Measurements from ENCODE around the gene ANAPC15.
A peak's percentile ranks its signal among the peaks of the same experiment; 100 is the strongest.

Gene ANAPC15

GRCh38 chr11:72112978-72113808, 698 bp upstream of the ANAPC15 start:
- ATAC-seq = no peak
- peaks cover 20% of the 10 kb centered on the region for H3K4me1 Mint-ChIP-seq
- no peaks in the 10 kb centered on the region for H3K27me3 Mint-ChIP-seq
- peak overlapping the region; percentile 95 for H3K4me3 Mint-ChIP-seq
- no peaks in the 10 kb centered on the region for H3K9me3 Mint-ChIP-seq
- DNase-seq = no peak
- H3K27ac Mint-ChIP-seq = peak overlapping the region; percentile 99
- H3K36me3 Mint-ChIP-seq (ENCODE audit: low read depth) = peaks cover 2% of the 10 kb centered on the region

- peaks cover 8% of the 10 kb centered on the region for H3K36me3 Mint-ChIP-seq (ENCODE audit: low read depth)
- peak overlapping the region; percentile 99 for H3K27ac Mint-ChIP-seq
- H3K4me3 Mint-ChIP-seq = peak overlapping the region; percentile 95
- peaks cover 20% of the 10 kb centered on the region for H3K4me1 Mint-ChIP-seq
- ATAC-seq (no peak), DNase-seq (no peak)
- H3K27me3 Mint-ChIP-seq = no peaks in the 10 kb centered on the region
- no peaks in the 10 kb centered on the region for H3K9me3 Mint-ChIP-seq
Observed at GRCh38 chr11:72111300-72112142, 974 bp downstream of the ANAPC15 start.

DNA sequence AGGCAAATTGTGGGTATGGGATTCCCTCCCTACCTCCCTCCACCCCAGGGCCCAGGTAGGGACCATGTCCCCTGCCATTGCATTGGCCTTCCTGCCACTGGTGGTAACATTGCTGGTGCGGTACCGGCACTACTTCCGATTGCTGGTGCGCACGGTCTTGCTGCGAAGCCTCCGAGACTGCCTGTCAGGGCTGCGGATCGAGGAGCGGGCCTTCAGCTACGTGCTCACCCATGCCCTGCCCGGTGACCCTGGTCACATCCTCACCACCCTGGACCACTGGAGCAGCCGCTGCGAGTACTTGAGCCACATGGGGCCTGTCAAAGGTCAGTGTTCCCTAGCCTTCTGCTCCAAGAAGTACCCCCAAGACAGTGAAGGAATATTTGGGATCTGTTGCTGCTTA, 6.6 kb downstream of the ANAPC15 start, which contains the start of gene TOMT:
Gene TOMT, plus strand, starts transcription at position 37 of the 400 bp plus-strand sequence. Its CDS starts 28 bp downstream, at position 65.
- no peak for ATAC-seq
- no peak within 1 kb of the TSS for H3K27ac Mint-ChIP-seq

DNA sequence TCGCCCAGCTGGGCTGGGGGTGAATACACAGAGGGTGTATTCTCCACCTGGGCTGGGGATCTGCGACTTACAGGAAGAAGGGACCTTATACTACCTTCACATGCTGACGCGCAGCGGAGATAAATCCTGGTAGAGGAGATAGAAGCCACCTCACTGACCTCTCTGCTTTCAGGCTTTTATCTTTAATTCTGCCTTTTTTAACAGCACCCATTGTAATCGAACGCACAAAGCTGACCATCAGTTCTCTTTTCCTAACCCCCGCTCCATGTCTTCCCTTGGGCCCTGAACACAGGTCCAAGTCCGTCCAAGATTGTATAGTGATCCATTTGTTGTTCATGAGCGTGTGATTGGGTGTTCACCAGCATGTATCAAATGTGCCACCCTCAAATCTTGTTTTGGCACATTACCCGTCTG, 8.7 kb downstream of the ANAPC15 start:
- Mint-ChIP-seq H3K9me3 (no peaks in the 10 kb centered on the region), H3K27me3 (no peaks in the 10 kb centered on the region), H3K27ac (peak overlapping the region; percentile 95), H3K4me1 (peaks cover 41% of the 10 kb centered on the region), H3K36me3 (ENCODE audit: low read depth) (peaks cover 10% of the 10 kb centered on the region), H3K4me3 (peak overlapping the region; percentile 95)
- DNase-seq (no peak), ATAC-seq (no peak)

More for the DNA sequence above, 6.6 kb downstream of the ANAPC15 start, which contains the start of gene TOMT:
- Mint-ChIP-seq H3K27me3 (no peaks in the 10 kb centered on the region), H3K4me1 (peaks cover 29% of the 10 kb centered on the region), H3K36me3 (ENCODE audit: low read depth) (peaks cover 12% of the 10 kb centered on the region), H3K4me3 (no peak within 1 kb of the TSS), H3K9me3 (no peaks in the 10 kb centered on the region)
- DNase-seq = no peak

DNA sequence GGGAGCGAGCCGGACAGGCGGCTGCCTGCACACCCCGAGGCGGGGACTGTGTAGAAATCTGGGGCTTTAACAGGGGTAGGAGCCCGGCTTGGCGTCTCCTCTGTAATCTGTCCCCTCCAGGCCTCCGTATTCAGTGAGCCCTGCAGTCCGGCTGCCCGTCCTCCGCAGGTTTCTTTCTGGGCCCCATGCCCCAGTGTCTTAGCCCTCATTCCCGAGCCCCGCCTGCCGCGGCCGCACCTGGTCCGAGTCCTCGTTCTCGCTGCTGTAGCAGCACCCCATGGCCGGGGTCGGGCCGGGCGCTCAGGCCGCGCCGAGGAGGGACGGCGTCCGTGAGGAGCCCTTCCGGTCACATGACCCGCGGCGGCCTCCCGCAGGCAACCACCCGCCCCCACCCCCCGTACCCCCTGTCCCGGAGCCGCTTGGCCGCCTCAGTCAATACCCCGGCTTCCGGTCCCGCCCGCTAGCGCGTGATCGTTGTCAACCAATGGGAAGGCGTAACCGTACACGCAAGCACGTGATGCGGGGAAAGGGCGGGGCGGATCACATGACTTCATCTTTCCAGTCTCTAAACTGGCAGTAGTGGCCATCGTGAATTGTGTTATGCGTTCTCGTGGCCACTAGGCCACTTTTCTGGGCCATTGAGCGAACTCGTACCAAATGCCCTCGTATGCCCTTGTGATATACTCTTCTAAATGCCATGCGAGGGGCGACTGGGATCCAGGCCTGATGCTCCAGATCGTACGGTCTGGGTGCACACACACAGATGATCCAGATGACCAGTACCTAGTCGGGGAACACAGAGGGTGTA, 9.3 kb downstream of the ANAPC15 start, which contains the start of gene LAMTOR1:
Gene LAMTOR1, minus strand, starts transcription at position 352 of the 808 bp plus-strand sequence. Its CDS starts 73 bp downstream, at position 279.
- peak; percentile 98 for DNase-seq
- Mint-ChIP-seq H3K4me1 (peaks cover 41% of the 10 kb centered on the region), H3K4me3 (peak within 1 kb of the TSS; percentile 95), H3K36me3 (ENCODE audit: low read depth) (peaks cover 11% of the 10 kb centered on the region), H3K9me3 (no peaks in the 10 kb centered on the region), H3K27me3 (no peaks in the 10 kb centered on the region), H3K27ac (peak within 1 kb of the TSS; percentile 95)
- ATAC-seq = peak; percentile 95

- ATAC-seq (no peak), DNase-seq (no peak)
- Mint-ChIP-seq H3K36me3 (ENCODE audit: low read depth) (peaks cover 15% of the 10 kb centered on the region), H3K27me3 (no peaks in the 10 kb centered on the region), H3K27ac (peak overlapping the region; percentile 95), H3K4me3 (peak overlapping the region; percentile 95), H3K4me1 (peaks cover 41% of the 10 kb centered on the region), H3K9me3 (no peaks in the 10 kb centered on the region)
Observed at GRCh38 chr11:72102631-72102945, 9.9 kb downstream of the ANAPC15 start.

DNA sequence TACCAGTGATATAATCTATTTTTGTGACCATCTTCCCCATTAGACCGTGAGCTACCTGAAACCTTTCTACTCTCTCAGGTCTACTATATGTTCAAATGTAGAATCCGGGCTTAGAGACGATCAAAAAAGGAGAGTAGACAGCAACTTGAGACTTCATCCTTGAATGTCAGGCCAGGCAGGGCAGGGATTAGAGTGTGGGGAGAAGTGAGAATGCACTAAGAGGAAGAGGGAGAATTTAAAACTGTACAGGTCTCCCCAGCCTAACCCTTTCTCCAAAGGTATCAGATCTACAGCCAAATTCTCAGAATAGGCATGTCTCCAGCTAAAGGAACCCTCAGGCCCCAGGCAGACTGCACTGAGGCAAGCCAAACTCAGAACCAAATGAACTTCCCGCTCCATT, 10.3 kb downstream of the ANAPC15 start:
- peak overlapping the region; percentile 95 for H3K27ac Mint-ChIP-seq
- DNase-seq (no peak), ATAC-seq (no peak)
- peaks cover 41% of the 10 kb centered on the region for H3K4me1 Mint-ChIP-seq
- H3K9me3 Mint-ChIP-seq = no peaks in the 10 kb centered on the region
- H3K36me3 Mint-ChIP-seq (ENCODE audit: low read depth) = peaks cover 13% of the 10 kb centered on the region
- H3K27me3 Mint-ChIP-seq = no peaks in the 10 kb centered on the region
- H3K4me3 Mint-ChIP-seq = peak overlapping the region; percentile 95

DNA sequence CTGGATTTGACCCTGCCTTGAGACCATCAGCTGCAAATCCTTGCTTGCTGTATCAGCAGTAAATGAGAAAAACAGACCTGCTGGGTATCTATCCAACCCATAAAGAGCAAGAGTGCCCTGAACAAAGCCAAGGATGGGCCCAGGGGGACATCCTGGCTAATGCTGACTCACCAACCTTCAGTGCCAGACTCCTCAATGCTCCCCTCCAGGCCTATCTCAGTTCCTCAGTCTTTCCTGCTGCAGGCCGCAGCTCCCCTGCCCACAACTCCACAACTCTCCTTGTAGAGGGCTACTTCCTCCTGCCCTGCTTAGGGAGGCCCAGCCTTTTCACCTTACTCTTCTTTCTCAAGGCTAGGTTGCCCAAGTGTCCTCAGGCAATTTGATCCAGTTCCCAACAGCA, 12.0 kb downstream of the ANAPC15 start:
- peaks cover 15% of the 10 kb centered on the region for H3K36me3 Mint-ChIP-seq (ENCODE audit: low read depth)
- no peaks in the 10 kb centered on the region for H3K9me3 Mint-ChIP-seq
- H3K4me3 Mint-ChIP-seq = peak overlapping the region; percentile 19
- H3K27me3 Mint-ChIP-seq = no peaks in the 10 kb centered on the region
- peaks cover 41% of the 10 kb centered on the region for H3K4me1 Mint-ChIP-seq
- DNase-seq (no peak), ATAC-seq (no peak)
- peak overlapping the region; percentile 59 for H3K27ac Mint-ChIP-seq

DNA sequence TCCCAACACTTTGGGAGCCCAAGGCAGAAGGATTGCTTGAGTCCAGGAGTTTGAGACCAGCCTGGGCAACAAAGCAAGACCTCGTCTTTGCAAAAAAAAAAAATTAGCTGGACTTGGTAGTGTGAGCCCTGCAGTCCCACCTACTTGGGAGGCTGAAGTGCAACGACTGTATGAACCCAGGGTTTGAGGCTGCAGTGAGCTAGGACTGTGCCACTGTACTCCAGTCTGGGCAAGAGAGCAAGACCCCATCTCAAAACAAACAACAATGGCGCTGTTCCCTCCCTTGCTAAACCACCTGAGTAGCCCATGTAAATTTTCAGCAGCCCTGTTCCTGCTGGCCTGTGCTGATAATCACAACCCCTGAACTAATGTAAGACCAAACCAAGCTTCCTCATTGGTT, 12.5 kb downstream of the ANAPC15 start:
- no peaks in the 10 kb centered on the region for H3K27me3 Mint-ChIP-seq
- peak overlapping the region; percentile 31 for H3K27ac Mint-ChIP-seq
- H3K4me3 Mint-ChIP-seq = no peak overlapping the region
- no peak for ATAC-seq
- no peaks in the 10 kb centered on the region for H3K9me3 Mint-ChIP-seq
- H3K36me3 Mint-ChIP-seq (ENCODE audit: low read depth) = peaks cover 15% of the 10 kb centered on the region
- H3K4me1 Mint-ChIP-seq = peaks cover 41% of the 10 kb centered on the region
- no peak for DNase-seq

DNA sequence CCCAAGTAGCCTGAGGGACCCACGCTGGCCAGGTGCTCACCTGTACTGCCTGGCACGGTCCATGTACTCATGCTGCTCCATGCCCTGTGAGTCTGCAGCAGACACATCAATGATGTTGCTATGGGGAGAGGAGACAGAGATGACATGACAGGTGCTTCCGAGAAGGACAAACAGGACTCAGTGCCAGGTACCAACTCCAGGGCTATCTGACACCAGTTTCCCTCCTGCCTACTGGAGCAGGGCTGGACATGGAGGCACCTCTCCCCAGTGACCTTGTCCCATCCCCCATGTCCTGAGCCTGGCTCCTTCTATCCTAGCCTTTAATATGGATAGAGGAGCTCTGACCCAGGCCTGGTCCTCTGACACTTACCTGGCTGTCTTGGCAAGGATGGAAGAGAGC, 13.8 kb downstream of the ANAPC15 start:
- H3K27ac Mint-ChIP-seq = no peak overlapping the region
- peaks cover 18% of the 10 kb centered on the region for H3K36me3 Mint-ChIP-seq (ENCODE audit: low read depth)
- no peaks in the 10 kb centered on the region for H3K27me3 Mint-ChIP-seq

GRCh38 chr11:72091292-72091691, 21.2 kb downstream of the ANAPC15 start:
- H3K4me3 Mint-ChIP-seq = no peak overlapping the region
- peaks cover 3% of the 10 kb centered on the region for H3K36me3 Mint-ChIP-seq (ENCODE audit: low read depth)
- ATAC-seq (peak; percentile 73), DNase-seq (peak; percentile 65)
- H3K9me3 Mint-ChIP-seq = no peaks in the 10 kb centered on the region
- H3K27me3 Mint-ChIP-seq = no peaks in the 10 kb centered on the region
- H3K27ac Mint-ChIP-seq = peak overlapping the region; percentile 34
- peaks cover 11% of the 10 kb centered on the region for H3K4me1 Mint-ChIP-seq

More for the DNA sequence above, 13.8 kb downstream of the ANAPC15 start:
- DNase-seq (no peak), ATAC-seq (no peak)
- Mint-ChIP-seq H3K4me3 (no peak overlapping the region), H3K4me1 (peaks cover 35% of the 10 kb centered on the region), H3K9me3 (no peaks in the 10 kb centered on the region)

- DNase-seq (no peak), ATAC-seq (peak; percentile 75)
- H3K4me3 Mint-ChIP-seq = no peak overlapping the region
- no peaks in the 10 kb centered on the region for H3K9me3 Mint-ChIP-seq
- H3K36me3 Mint-ChIP-seq (ENCODE audit: low read depth) = no peaks in the 10 kb centered on the region
- no peak overlapping the region for H3K27ac Mint-ChIP-seq
- H3K27me3 Mint-ChIP-seq = no peaks in the 10 kb centered on the region
- peaks cover 15% of the 10 kb centered on the region for H3K4me1 Mint-ChIP-seq
Observed at GRCh38 chr11:72088076-72088808, 24.3 kb downstream of the ANAPC15 start.

- DNase-seq (no peak), ATAC-seq (no peak)
- peaks cover 23% of the 10 kb centered on the region for H3K4me1 Mint-ChIP-seq
- no peaks in the 10 kb centered on the region for H3K36me3 Mint-ChIP-seq (ENCODE audit: low read depth)
- H3K4me3 Mint-ChIP-seq = no peak overlapping the region
- H3K9me3 Mint-ChIP-seq = no peaks in the 10 kb centered on the region
- H3K27me3 Mint-ChIP-seq = no peaks in the 10 kb centered on the region
- H3K27ac Mint-ChIP-seq = peak overlapping the region; percentile 6
Observed at GRCh38 chr11:72085621-72086351, 26.7 kb downstream of the ANAPC15 start.

Data from activated naive CD8-positive, alpha-beta T cell treated with anti-CD3 and anti-CD28 coated beads, Interleukin-2, amount 50 U/mL, for 24 hours (primary cell).